NT2/D1 (cell line): ENCODE results near the gene CRKL.

Source experiments
- YY1 ChIP-seq: IDR thresholded peaks from 2 replicates; pipeline ENCODE4 v1.6.1; 2011; ENCODE audit not compliant: insufficient read length, insufficient read depth
- ZNF274 ChIP-seq: IDR thresholded peaks from 2 replicates; pipeline ENCODE4 v1.6.1; 2011; ENCODE audit warnings: mild to moderate bottlenecking, low read depth, low read length

GRCh38 chr22:20960609-20961008 is 43.4 kb downstream of the CRKL start:
- TF ChIP-seq ZNF274 (no peak), YY1 (no peak)
